ENCODE measurements around the gene SYT1. TPM values are rescaled to one million over a fixed set of nuclear protein-coding genes. Genes with fewer than 3 reads are reported as not detected.

Gene SYT1
- polyA plus RNA-seq, 6 donors from 2014 or later, result 0.05 to 0.97 (median 0.29) TPM; not detected in 1

DNA sequence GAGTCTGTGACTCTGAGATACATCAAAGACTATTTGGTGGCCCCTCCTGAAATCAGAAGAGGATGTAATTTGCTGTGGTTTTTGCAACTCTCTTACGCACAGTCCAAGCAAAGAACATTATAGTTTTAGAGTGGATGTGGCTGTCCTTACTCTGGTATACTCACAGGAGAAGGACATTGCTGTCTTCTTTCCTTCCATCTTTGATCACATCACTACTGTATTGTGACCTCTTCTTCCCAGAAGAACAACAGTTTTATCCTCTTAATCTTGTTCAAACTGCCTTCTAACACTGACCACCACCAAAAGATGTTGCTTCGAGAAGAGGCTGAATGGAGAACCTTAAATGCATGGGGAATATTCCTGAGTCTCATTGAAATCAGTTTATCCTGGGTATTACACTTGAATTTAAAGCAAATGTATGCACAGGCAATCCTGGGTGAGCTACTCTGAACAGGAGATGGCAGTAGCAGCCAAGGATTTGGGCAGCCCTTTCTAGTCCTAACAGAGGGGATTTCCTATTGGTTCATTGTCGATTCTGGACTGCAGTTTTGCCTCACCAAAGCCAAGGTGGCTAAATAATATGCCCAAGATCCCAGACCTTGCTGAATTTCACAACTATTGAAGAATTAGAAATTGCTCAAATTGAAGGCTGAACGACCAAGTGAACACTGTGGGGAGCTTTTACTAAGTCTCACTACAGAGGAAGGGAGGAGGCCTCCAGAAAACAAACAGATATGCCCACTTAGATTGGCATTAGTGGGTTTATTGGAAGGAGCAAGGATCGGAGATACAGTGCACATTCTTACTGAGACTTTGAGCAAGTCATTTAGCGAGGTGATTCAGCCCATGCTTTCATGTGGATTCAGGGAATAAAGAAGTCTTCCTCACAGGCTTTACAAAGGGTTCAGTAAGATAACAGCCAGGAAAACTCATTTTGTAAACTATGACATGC, 543.4 kb downstream of the SYT1 start:
- peak overlapping the region in 1 of 6 donors; percentile 58 for H3K27ac Mint-ChIP-seq
- DNase-seq, result peak; percentile 14
- H3K36me3 Mint-ChIP-seq, result no peaks in the 10 kb centered on the region
- H3K4me1 Mint-ChIP-seq, result no peaks in the 10 kb centered on the region
- no peaks in the 10 kb centered on the region for H3K9me3 Mint-ChIP-seq
- H3K4me3 Mint-ChIP-seq, result no peak overlapping the region
- no peaks in the 10 kb centered on the region for H3K27me3 Mint-ChIP-seq
- peak; percentile 42 to 73 for ATAC-seq (ENCODE audit: low read depth in 2 of 2)

DNA sequence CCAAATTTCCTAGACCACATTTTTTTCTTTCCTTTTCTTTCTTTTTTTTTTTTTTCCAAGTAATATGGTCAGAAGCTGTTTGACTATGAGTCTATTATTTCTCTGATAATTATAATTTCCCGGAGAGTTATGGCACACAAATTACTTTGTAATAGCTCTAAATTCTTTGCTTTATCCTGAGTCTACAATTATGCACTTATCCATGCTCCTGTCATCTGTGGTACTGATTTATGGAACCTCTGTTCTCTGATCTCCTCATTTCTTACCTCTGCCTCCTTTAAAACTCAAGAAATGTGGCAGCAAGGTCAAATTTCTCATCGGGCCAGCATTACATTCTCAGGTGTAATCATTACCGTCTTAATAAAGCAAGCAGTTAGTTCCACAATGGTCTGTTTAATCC, 544.1 kb downstream of the SYT1 start:
- Mint-ChIP-seq H3K36me3 (no peaks in the 10 kb centered on the region), H3K27ac (no peak overlapping the region), H3K4me1 (no peaks in the 10 kb centered on the region), H3K4me3 (no peak overlapping the region), H3K27me3 (no peaks in the 10 kb centered on the region), H3K9me3 (no peaks in the 10 kb centered on the region)
- ATAC-seq (ENCODE audit: low read depth in 2 of 2) (no peak), DNase-seq (no peak)

GRCh38 chr12:79409562-79409961, 545.0 kb downstream of the SYT1 start:
- H3K9me3 Mint-ChIP-seq, result no peaks in the 10 kb centered on the region
- no peak overlapping the region for H3K4me3 Mint-ChIP-seq
- no peaks in the 10 kb centered on the region for H3K4me1 Mint-ChIP-seq
- H3K27me3 Mint-ChIP-seq, result no peaks in the 10 kb centered on the region
- no peak for ATAC-seq (ENCODE audit: low read depth in 2 of 2)
- H3K27ac Mint-ChIP-seq, result no peak overlapping the region
- H3K36me3 Mint-ChIP-seq, result no peaks in the 10 kb centered on the region
- no peak for DNase-seq

DNA sequence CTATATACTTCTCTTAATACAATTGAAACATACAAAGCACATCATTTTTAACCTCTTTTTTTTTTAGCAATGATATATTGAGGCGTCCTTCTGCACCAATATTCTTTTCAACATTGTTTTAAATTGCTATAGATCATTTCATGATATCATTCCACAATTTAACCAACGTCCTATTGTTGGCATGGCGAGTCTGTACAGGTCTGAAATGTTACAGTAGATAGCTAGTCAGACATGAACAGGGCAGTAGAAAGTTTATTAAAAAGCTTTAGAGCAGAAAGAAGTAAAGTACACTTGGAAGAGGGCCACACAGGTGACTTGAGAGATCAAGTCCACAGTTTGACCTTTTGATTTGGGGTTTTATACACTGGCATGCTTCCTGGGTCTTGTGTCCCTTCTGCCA, 547.2 kb downstream of the SYT1 start:
- Mint-ChIP-seq H3K4me3 (no peak overlapping the region), H3K9me3 (no peaks in the 10 kb centered on the region), H3K27ac (no peak overlapping the region), H3K36me3 (no peaks in the 10 kb centered on the region), H3K27me3 (no peaks in the 10 kb centered on the region), H3K4me1 (no peaks in the 10 kb centered on the region)
- DNase-seq, result no peak
- ATAC-seq (ENCODE audit: low read depth in 2 of 2), result no peak

DNA sequence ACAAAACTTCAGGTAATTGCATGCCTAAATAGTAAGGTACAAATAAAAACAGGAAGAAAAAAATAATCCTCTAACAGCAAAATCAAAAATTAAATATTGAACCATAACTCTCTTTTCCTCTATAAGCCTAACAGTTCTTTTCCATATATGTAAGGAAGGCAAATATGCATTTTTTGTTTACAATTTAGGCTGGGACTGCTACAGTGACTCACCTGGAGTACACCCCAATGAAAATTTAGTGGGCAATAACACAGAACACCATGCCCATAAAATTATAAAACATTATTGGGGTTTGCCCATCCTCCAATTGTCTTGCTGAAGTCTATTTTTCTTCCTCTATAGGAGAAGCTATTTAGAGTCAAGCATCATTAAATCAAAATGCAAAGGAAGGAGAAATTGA, 549.2 kb downstream of the SYT1 start:
- no peak for DNase-seq
- no peak overlapping the region for H3K27ac Mint-ChIP-seq
- H3K9me3 Mint-ChIP-seq, result no peaks in the 10 kb centered on the region
- ATAC-seq (ENCODE audit: low read depth in 2 of 2), result no peak
- no peaks in the 10 kb centered on the region for H3K36me3 Mint-ChIP-seq
- no peaks in the 10 kb centered on the region for H3K27me3 Mint-ChIP-seq
- no peak overlapping the region for H3K4me3 Mint-ChIP-seq
- H3K4me1 Mint-ChIP-seq, result no peaks in the 10 kb centered on the region

DNA sequence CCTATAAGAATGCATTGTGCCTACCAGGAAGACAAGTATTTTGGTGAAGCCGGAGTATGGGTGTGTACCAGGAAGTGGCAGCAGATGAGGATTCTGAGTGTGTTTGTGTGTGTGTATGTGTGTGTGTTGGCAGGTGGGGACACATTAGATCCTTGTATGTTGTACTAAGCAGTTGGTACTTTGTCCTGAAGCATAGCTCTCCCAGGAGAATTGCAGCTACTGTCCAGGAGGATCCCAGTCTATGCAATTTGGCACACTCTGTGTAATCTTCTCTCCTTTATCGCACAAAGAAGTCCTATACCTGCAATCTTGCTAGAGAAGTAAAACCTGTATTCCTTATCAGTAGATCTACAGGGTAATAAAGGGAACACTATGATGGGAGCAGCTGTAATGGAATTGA, 549.7 kb downstream of the SYT1 start:
- no peaks in the 10 kb centered on the region for H3K9me3 Mint-ChIP-seq
- H3K27me3 Mint-ChIP-seq, result no peaks in the 10 kb centered on the region
- H3K27ac Mint-ChIP-seq, result peak overlapping the region in 1 of 6 donors; percentile 24
- DNase-seq (no peak), ATAC-seq (ENCODE audit: low read depth in 2 of 2) (no peak)
- H3K36me3 Mint-ChIP-seq, result no peaks in the 10 kb centered on the region
- H3K4me1 Mint-ChIP-seq, result no peaks in the 10 kb centered on the region
- H3K4me3 Mint-ChIP-seq, result no peak overlapping the region

DNA sequence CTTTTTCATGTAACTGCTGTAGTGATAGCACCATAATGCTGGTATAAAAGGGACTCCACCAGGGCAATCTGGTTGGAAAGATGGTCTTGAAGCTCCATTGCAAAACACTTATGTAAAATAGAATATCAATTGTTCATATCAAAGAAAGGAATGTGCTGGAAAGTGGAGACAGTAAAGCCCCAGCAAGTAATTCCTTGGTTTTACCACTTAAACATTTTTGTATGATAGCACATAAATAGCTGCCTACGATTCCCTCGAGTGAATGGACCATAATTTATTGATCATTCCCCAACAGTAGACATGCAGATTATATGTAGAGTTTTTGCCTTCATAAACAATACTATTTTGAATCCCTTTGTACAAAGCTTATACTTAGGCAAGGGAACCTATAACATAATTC, 550.7 kb downstream of the SYT1 start:
- no peaks in the 10 kb centered on the region for H3K9me3 Mint-ChIP-seq
- H3K4me3 Mint-ChIP-seq, result no peak overlapping the region
- no peaks in the 10 kb centered on the region for H3K4me1 Mint-ChIP-seq
- H3K27ac Mint-ChIP-seq, result no peak overlapping the region
- no peaks in the 10 kb centered on the region for H3K36me3 Mint-ChIP-seq
- ATAC-seq (ENCODE audit: low read depth in 2 of 2) (no peak), DNase-seq (no peak)
- H3K27me3 Mint-ChIP-seq, result no peaks in the 10 kb centered on the region

GRCh38 chr12:79415746-79416435, 551.3 kb downstream of the SYT1 start:
- Mint-ChIP-seq H3K27me3 (no peaks in the 10 kb centered on the region), H3K4me1 (no peaks in the 10 kb centered on the region)

DNA sequence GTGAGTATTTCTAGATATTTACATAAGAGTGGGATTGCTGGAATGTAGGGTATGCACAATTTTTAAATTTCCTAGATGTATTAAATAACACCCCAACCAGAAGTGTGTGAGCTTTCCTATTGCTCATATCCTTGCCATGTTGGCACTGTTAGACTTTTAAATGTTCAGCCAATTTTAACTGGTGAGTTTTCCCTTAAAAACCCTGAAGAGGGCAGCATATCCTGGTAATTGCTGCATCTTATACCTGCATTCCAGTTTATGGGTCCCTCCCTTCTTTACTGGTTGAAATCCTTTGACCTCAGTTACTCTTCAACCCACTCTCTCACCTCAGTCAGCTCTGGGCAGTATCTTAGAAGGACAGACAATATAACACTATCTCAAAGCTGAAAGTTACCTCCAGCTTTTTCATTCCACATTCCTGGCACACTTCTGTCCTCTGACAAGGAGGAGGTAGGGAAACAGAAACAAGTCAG, 555.6 kb downstream of the SYT1 start:
- no peak for DNase-seq
- H3K4me3 Mint-ChIP-seq, result no peak overlapping the region
- H3K4me1 Mint-ChIP-seq, result no peaks in the 10 kb centered on the region
- peak overlapping the region in 2 of 6 donors; percentile 4 to 13 for H3K27ac Mint-ChIP-seq
- no peaks in the 10 kb centered on the region for H3K9me3 Mint-ChIP-seq
- no peak for ATAC-seq (ENCODE audit: low read depth in 2 of 2)
- no peaks in the 10 kb centered on the region for H3K27me3 Mint-ChIP-seq
- no peaks in the 10 kb centered on the region for H3K36me3 Mint-ChIP-seq

More at GRCh38 chr12:79415746-79416435, 551.3 kb downstream of the SYT1 start:
- Mint-ChIP-seq H3K36me3 (no peaks in the 10 kb centered on the region), H3K4me3 (no peak overlapping the region), H3K9me3 (no peaks in the 10 kb centered on the region), H3K27ac (peak overlapping the region in 1 of 6 donors; percentile 4)
- DNase-seq (no peak), ATAC-seq (ENCODE audit: low read depth in 2 of 2) (no peak)

DNA sequence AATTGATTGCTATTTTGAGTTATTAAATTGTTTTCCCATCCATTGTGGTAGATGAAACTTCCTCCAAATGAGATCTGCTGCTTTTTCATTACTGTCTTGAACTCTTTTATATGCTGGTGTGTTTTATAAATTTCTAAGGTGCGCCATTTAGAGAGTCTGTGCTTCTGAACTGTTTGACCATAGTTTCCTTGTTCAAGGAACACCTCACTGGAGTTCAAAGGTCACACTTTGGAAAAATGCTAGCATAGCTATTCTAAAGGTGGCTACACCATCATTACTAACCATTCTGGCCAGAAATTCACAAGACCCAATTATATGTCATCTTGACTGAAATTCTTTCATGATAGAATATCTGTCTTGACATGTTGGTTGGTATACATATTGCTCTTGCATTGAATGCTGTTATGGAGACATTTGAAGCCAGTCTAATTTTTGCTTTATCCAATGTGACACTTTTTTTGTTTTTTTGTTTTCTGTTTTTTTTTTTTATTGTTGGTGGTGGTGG, 556.7 kb downstream of the SYT1 start:
- Mint-ChIP-seq H3K9me3 (no peaks in the 10 kb centered on the region), H3K36me3 (no peaks in the 10 kb centered on the region), H3K27ac (no peak overlapping the region), H3K27me3 (peaks cover 0 to 4% (median 0%) of the 10 kb centered on the region in 3 donors), H3K4me3 (no peak overlapping the region), H3K4me1 (no peaks in the 10 kb centered on the region)
- ATAC-seq (ENCODE audit: low read depth in 2 of 2), result no peak
- DNase-seq, result no peak

- H3K4me1 Mint-ChIP-seq, result no peaks in the 10 kb centered on the region
- DNase-seq (no peak), ATAC-seq (ENCODE audit: low read depth in 2 of 2) (no peak)
- H3K27me3 Mint-ChIP-seq, result peaks cover 0 to 4% (median 0%) of the 10 kb centered on the region in 3 donors
- no peak overlapping the region for H3K4me3 Mint-ChIP-seq
- H3K27ac Mint-ChIP-seq, result peak overlapping the region in 1 of 6 donors; percentile 64
- H3K9me3 Mint-ChIP-seq, result no peaks in the 10 kb centered on the region
- no peaks in the 10 kb centered on the region for H3K36me3 Mint-ChIP-seq
Measured at GRCh38 chr12:79422060-79422812, 557.7 kb downstream of the SYT1 start.

- no peak overlapping the region for H3K4me3 Mint-ChIP-seq
- DNase-seq (no peak), ATAC-seq (ENCODE audit: low read depth in 2 of 2) (no peak)
- no peak overlapping the region for H3K27ac Mint-ChIP-seq
- H3K27me3 Mint-ChIP-seq, result peaks cover 0 to 4% (median 0%) of the 10 kb centered on the region in 3 donors
- no peaks in the 10 kb centered on the region for H3K4me1 Mint-ChIP-seq
- H3K9me3 Mint-ChIP-seq, result no peaks in the 10 kb centered on the region
- no peaks in the 10 kb centered on the region for H3K36me3 Mint-ChIP-seq
Measured at GRCh38 chr12:79423560-79423959, 559.0 kb downstream of the SYT1 start.

GRCh38 chr12:79424109-79424721, 559.6 kb downstream of the SYT1 start:
- ATAC-seq (ENCODE audit: low read depth in 2 of 2) (no peak), DNase-seq (no peak)
- no peaks in the 10 kb centered on the region for H3K4me1 Mint-ChIP-seq
- no peaks in the 10 kb centered on the region for H3K9me3 Mint-ChIP-seq
- H3K4me3 Mint-ChIP-seq, result no peak overlapping the region
- no peaks in the 10 kb centered on the region for H3K36me3 Mint-ChIP-seq
- peaks cover 0 to 4% (median 0%) of the 10 kb centered on the region in 3 donors for H3K27me3 Mint-ChIP-seq
- H3K27ac Mint-ChIP-seq, result no peak overlapping the region
